ENCODE data around the gene IER5L.

IER5L gene

GRCh38 chr9:129141066-129142041, 36.7 kb downstream of the IER5L start:
- in situ Hi-C loops (cut with MboI; ENCODE audit: low sequenced_read_pairs): loop anchor here (25.0 kb wide), 1 partner anchor 646 kb away; no protein-coding TSS in a partner anchor

DNA sequence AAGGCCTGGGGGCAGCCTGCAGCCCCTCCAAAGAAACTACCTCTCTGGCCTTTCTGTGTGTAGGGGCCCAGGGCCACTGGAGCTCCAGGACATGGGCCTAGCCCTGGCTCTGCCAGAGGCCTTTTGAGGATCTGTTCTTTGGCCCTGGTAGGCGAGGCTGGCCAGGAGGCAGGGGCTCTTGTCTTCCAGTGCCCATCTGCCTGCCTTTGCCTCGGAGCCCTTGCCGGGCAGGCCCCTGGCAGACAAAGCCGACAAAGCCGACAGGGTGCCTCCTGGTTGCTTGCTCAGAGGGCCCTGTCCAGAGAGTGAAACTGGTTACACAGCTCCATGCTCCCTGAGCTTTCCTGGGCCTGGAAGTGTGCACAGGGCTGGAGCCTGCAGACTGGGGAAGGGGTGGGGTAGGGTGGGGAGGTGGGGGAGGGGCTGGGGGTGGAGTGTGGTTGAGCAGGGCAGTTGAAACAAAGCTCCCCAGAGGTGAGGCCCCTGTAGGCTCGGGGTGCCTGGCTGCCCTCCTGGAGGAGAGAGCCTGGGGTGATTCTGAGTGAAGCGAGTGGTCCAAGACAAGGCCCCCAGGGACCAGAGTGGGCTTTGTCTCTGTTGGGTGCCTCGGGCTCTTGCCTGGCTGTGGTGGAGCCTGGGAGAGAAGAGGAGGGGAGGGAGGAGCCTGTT, 37.5 kb downstream of the IER5L start:
- in situ Hi-C loops (cut with MboI; ENCODE audit: low sequenced_read_pairs): loop anchor here (25.0 kb wide), 1 partner anchor 647 kb away; no protein-coding TSS in a partner anchor

DNA sequence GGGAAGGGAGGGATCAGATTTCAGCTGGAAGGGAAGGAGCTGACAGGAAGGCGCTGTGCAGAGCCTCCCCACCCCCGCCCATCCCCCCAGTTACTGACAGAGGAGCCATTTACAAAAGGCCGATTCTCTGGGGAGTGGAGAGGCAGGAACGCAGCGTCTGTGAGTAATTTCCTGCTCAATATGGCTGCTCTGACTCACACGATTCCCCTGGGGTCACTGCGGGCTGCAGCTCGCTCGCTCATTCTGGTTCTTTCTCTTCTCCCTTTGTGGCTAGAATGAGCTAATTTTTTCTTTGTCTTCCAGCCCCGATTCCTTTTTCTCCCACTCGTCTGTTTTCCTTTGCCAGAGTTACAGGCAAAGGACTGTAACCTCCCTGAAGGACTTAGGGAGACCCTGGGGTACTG, 38.1 kb downstream of the IER5L start:
- in situ Hi-C loops (cut with MboI; ENCODE audit: low sequenced_read_pairs): loop anchor here (5.0 to 25.0 kb wide), 2 partner anchors 472 to 647 kb away; no protein-coding TSS in a partner anchor

DNA sequence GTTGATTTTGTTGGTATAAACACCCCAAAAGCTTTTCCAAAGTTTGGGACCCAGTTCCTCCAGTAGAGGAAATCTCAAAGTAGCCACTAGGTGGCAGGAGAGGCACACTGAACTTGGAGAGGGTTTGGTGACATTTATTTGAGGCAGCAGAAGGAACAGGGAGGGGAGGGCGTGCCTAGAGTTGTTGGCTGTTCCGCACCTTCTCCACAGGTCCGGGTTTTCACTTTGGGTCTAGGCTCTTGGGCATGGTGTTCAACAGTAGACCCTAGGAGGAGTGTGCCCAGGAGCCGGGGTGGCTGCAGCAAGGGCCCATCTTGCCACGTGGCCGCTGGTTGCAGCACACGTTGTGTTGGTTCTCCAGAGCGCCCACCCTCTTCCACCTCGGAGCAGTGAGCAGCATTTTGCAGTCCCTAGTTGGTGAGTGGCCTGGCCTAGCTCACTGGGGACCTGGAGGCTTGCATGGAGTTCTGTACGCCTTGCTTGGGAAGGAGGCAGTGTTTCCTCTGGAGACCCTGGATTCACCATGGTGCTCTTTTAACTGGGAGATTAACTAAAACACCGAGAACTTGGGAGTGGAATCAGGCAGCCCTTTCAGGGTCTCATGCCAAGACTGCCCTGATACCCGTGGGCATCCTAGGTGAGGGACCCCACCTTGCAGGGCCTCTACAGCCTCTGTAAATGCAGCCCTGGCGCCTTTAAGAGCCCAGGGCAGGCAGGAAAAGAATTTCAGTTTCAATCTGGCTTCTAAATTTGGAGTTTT, 38.6 kb downstream of the IER5L start:
- in situ Hi-C loops (cut with MboI; ENCODE audit: low sequenced_read_pairs): loop anchor here (5.0 to 25.0 kb wide), 2 partner anchors 473 to 648 kb away; no protein-coding TSS in a partner anchor

- in situ Hi-C loops (cut with MboI; ENCODE audit: low sequenced_read_pairs): loop anchor here (5.0 to 25.0 kb wide), 2 partner anchors 474 to 649 kb away; no protein-coding TSS in a partner anchor
These were observed 39.4 kb downstream of the IER5L start for GRCh38 chr9:129138476-129139232.

GRCh38 chr9:129138144-129138462, 40.0 kb downstream of the IER5L start:
- in situ Hi-C loops (cut with MboI; ENCODE audit: low sequenced_read_pairs): loop anchor here (5.0 to 25.0 kb wide), 2 partner anchors 474 to 649 kb away; no protein-coding TSS in a partner anchor

DNA sequence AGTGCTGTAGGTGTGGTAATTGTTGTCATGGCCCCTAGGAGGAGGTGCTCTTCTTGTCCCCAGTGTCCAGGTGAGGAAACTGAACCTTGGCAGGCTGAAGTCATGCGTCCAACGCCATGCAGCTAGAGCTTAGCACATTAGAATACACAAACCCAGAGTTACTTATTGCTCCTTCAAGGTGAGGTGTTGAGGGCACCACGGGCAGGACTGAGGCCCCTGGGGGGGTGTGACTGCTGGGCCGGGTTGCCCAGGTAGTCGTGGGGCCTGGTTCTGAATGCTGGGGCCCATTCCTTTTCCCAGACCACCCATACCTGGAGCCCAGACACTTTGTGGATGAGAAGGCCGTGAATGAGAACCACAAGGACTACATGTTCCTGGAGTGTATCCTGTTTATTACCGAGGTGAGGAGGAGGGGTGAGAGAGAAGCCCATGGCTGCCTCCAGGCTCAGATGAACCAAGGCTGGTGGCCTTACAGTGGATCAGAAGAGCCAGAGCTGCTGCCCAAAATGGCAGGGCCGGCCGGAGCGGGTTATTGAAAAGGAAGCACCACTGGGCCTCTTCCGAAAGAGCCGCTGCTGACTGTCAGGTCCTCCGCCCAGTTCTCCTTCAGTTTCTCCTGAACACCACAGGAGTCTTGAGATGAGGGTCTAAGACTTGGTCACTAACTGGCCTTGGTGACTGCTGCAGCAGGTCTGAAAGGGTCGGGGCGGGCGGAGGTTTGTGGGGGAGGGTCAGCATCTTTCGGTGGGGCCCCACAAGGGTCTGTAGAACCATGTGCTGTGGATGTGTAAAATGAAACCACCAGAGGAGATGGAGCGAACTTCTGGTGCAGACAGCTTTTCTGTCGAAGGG, 40.5 kb downstream of the IER5L start:
- in situ Hi-C loops (cut with MboI; ENCODE audit: low sequenced_read_pairs): loop anchor here (5.0 to 25.0 kb wide), 2 partner anchors 475 to 650 kb away; no protein-coding TSS in a partner anchor

GRCh38 chr9:129136446-129137035, 41.5 kb downstream of the IER5L start:
- in situ Hi-C loops (cut with MboI; ENCODE audit: low sequenced_read_pairs): loop anchor here (5.0 to 25.0 kb wide), 2 partner anchors 476 to 651 kb away; no protein-coding TSS in a partner anchor

DNA sequence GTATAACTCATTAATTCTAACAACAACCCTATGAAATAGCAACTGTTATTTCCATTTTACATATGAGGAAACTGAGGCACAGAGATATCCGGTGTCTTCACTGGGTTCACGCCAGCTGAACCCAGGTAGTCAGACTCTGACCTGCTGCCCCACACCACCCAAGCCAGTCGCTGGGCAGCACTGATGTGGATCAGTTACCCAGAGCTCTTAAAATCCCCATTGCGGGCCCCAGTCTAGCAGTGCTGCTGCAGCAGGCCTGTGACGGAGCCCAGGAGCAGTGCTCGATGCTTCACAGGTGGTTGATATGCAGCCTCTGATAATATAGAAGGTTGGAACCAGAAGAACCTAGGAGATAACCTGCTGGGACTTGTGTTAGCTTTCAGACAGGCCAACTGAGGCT, 42.6 kb downstream of the IER5L start:
- in situ Hi-C loops (cut with MboI; ENCODE audit: low sequenced_read_pairs): loop anchor here (5.0 to 25.0 kb wide), 2 partner anchors 477 to 652 kb away; no protein-coding TSS in a partner anchor

- in situ Hi-C loops (cut with MboI; ENCODE audit: low sequenced_read_pairs): loop anchor here (25.0 kb wide), 1 partner anchor 654 kb away; no protein-coding TSS in a partner anchor
These were observed 45.0 kb downstream of the IER5L start for GRCh38 chr9:129133082-129133481.

DNA sequence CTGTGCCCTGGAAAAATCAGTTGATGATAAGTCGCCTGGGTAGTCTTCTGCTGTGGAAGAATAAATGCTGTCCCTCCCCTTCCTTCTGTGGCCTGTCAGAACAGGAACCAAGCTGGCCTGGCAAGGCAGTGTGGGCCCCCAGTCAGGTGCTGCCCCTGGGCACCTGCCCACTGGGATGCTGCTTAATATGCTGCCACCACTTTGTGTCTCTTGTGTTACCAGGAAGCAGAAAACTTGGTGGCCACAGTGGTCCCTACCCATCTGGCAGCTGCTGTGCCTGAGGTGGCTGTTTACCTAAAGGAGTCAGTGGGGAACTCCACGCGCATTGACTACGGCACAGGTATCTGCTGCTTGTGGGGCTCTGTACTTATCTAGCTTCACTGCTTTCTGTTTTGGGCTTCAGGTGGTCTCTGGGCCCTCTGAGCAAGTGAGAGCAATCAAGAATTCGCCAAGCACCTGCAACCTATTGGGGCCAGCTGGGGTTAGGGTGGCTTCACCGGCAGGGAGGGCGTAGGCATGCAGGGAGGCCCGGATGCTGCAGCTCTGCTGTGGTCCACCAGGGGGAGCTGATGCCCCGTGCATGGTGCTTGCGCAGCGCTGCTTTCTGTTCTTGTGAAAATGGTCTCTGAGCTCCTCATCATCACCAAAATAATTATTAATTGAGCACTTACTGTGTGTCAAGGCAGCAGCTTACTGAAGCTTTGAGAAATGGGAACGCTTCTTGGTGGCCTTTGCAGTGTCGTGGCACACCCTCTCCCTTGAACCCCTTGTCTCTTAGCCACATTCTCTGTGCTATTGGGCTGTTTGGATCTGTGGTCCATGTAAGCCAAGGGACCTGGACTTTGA, 46.5 kb downstream of the IER5L start:
- in situ Hi-C loops (cut with MboI; ENCODE audit: low sequenced_read_pairs): loop anchor here (25.0 kb wide), 1 partner anchor 656 kb away; no protein-coding TSS in a partner anchor

- in situ Hi-C loops (cut with MboI; ENCODE audit: low sequenced_read_pairs): loop anchor here (25.0 kb wide), 1 partner anchor 657 kb away; no protein-coding TSS in a partner anchor
These were observed 47.3 kb downstream of the IER5L start for GRCh38 chr9:129130791-129131190.

- in situ Hi-C loops (cut with MboI; ENCODE audit: low sequenced_read_pairs): loop anchor here (25.0 kb wide), 1 partner anchor 657 kb away; no protein-coding TSS in a partner anchor
These were observed 47.8 kb downstream of the IER5L start for GRCh38 chr9:129130271-129130670.

GRCh38 chr9:129128689-129129088, 49.4 kb downstream of the IER5L start:
- in situ Hi-C loops (cut with MboI; ENCODE audit: low sequenced_read_pairs): loop anchor here (25.0 kb wide), 1 partner anchor 659 kb away; no protein-coding TSS in a partner anchor

DNA sequence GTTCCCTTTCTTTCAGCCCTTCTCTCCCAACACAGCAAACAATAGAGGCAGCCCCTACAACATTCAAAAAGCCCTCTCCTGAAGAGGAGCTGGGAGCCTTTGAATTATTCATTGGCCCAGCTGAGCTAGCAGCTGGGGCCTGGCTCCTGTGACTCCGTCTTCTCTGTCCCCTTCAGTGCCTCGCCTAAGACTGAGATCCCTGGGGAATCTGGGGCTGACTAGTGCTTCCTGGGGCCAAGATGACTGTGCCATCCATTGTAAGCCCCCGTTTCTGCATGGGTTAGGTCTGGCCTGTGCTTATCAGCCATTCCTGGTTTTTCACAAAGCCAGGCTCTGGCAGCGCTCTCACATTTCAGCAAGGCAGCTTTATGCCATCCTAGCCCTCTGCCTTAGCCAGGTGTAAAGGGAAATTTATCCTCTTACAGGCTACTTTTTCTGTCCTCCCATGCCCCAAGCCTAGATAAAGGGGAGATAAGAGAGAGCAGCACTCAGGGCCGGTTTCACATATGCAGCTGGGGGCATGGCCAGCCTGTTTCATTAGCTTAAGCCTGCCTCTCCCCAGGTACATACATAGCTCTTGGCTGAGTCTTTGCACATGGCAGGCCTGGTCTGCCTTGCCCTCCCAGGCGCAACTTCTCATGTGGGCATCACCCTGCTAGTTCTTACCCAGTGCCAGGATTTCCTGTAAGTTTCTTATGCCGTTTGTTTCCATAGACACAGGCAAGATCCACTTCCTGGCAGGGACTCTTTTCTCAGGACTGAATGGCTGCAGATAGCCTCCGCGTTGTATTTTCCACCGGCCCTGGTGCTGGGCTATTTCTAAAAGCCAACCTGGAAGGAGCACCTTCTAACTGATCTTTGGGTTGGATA, 51.1 kb downstream of the IER5L start:
- in situ Hi-C loops (cut with MboI; ENCODE audit: low sequenced_read_pairs): loop anchor here (25.0 kb wide), 1 partner anchor 660 kb away; no protein-coding TSS in a partner anchor

Data from HL-60/S4 treated with phorbol 12-myristate 13-acetate at 8.2 ng/mL for 4 days and 3 days (cell line).